HEK293T (cell line): ENCODE results near the gene IL17D.

Experiments used
- ELF4 ChIP-seq: fragments of 450-650 bp; IDR thresholded peaks from 2 replicates; pipeline ENCODE4 v1.6.1; 2017; ENCODE audit warnings: antibody characterized with exemption
- L3MBTL2 ChIP-seq: fragments of 450-650 bp; conservative IDR thresholded peaks from 2 replicates; pipeline ENCODE4 v1.6.1; 2016; ENCODE audit warnings: mild to moderate bottlenecking
- NFRKB ChIP-seq: fragments of 450-650 bp; IDR thresholded peaks from 2 replicates; pipeline ENCODE4 v1.6.1; 2016; ENCODE audit warnings: mild to moderate bottlenecking, moderate library complexity
- SUZ12 ChIP-seq: fragments of 450-650 bp; IDR thresholded peaks from 2 replicates; pipeline ENCODE4 v1.6.1; 2016; ENCODE audit warnings: mild to moderate bottlenecking
- TARDBP ChIP-seq: fragments of 450-650 bp; IDR thresholded peaks from 2 replicates; pipeline ENCODE4 v1.6.1; 2016
- ZNF384 ChIP-seq: fragments of 450-650 bp; IDR thresholded peaks from 2 replicates; pipeline ENCODE4 v1.6.1; 2016

- TF ChIP-seq SUZ12 (no peak), ELF4 (no peak), TARDBP (no peak), NFRKB (no peak), ZNF384 (no peak), L3MBTL2 (no peak)
Measured at GRCh38 chr13:20680416-20681080, 23.0 kb upstream of the IL17D start.
